Thoracic aorta (tissue), 2 donors: Measurements from ENCODE around the gene VRK1. TPM values are rescaled to one million over a fixed set of nuclear protein-coding genes. Genes with fewer than 3 reads are reported as not detected.

Source experiments
- ATAC-seq: fragments of 150-250 bp; one replicate; pipeline ENCODE4 v1.8.0; 2017; ENCODE audit warnings: low read depth; ENCODE audit not compliant: insufficient number of reproducible peaks, low FRiP score
- DNase-seq: peaks from one replicate; pipeline ENCODE4 v3.0.0-alpha.2; 2020; ENCODE audit warnings: low spot score
- H3K27ac ChIP-seq, 2 donors: fragments of 200-600 bp; sonication (generic); 1 replicate in 1 of 2; 2 replicates in 1 of 2; pipeline ENCODE4 v1.5.1; 2016; ENCODE audit warnings: mild to moderate bottlenecking in 2 of 2, moderate library complexity in 2 of 2
- H3K27me3 ChIP-seq: fragments of 200-600 bp; sonication (generic); replicated peaks from 2 replicates; pipeline ENCODE4 v1.6.0; 2016; ENCODE audit warnings: mild to moderate bottlenecking; ENCODE audit not compliant: insufficient read depth
- H3K36me3 ChIP-seq: fragments of 200-600 bp; sonication (generic); one replicate; pipeline ENCODE4 v1.5.1; 2016
- H3K4me1 ChIP-seq, 2 donors: fragments of 200-600 bp; sonication (generic); 1 replicate in 1 of 2; 2 replicates in 1 of 2; pipeline versions ENCODE4 v1.5.1 to v1.6.0; 2016; ENCODE audit warnings: low read depth in 2 of 2, mild to moderate bottlenecking in 1 of 2; ENCODE audit not compliant: control insufficient read depth in 1 of 2
- H3K4me3 ChIP-seq: fragments of 200-600 bp; sonication (generic); 2 replicates; pipeline ENCODE4 v1.5.1; 2016; ENCODE audit warnings: mild to moderate bottlenecking
- H3K9me3 ChIP-seq: fragments of 200-600 bp; sonication (generic); 2 replicates; pipeline ENCODE4 v1.5.1; 2016
- CTCF ChIP-seq: fragments of 200-600 bp; sonication (generic); IDR thresholded peaks from one replicate; pipeline ENCODE4 v1.5.1; 2019; ENCODE audit warnings: antibody characterized with exemption
- total RNA-seq, 2 donors: library from RNA; depleted of rRNA; stranded (reverse); fragments of >200 nt; gene quantifications; one replicate each; pipeline versions ENCODE4 v1.1.0 to v1.2.3, GENCODE V29; 2016

VRK1 gene
- total RNA-seq, 2 donors from 2014 or later = 3.0 to 4.9 TPM

GRCh38 chr14:96843137-96843536 is 46.0 kb downstream of the VRK1 start:
- Histone ChIP-seq H3K27me3 (no peaks in the 10 kb centered on the region), H3K36me3 (no peaks in the 10 kb centered on the region), H3K4me3 (no peak overlapping the region), H3K9me3 (no peaks in the 10 kb centered on the region), H3K27ac (no peak overlapping the region), H3K4me1 (no peaks in the 10 kb centered on the region)
- DNase-seq (no peak), ATAC-seq (no peak)
- no peak for TF ChIP-seq CTCF

- Histone ChIP-seq H3K36me3 (no peaks in the 10 kb centered on the region), H3K9me3 (no peaks in the 10 kb centered on the region), H3K4me1 (no peaks in the 10 kb centered on the region), H3K27me3 (no peaks in the 10 kb centered on the region), H3K27ac (no peak overlapping the region), H3K4me3 (no peak overlapping the region)
- ATAC-seq = no peak
- DNase-seq = no peak
- no peak for TF ChIP-seq CTCF
These were observed 47.8 kb downstream of the VRK1 start for GRCh38 chr14:96844857-96845570.

- Histone ChIP-seq H3K4me1 (no peaks in the 10 kb centered on the region), H3K27ac (no peak overlapping the region), H3K36me3 (no peaks in the 10 kb centered on the region), H3K4me3 (no peak overlapping the region), H3K27me3 (no peaks in the 10 kb centered on the region), H3K9me3 (no peaks in the 10 kb centered on the region)
- no peak for TF ChIP-seq CTCF
- ATAC-seq (no peak), DNase-seq (no peak)
These were observed 50.3 kb downstream of the VRK1 start for GRCh38 chr14:96847451-96847850.

GRCh38 chr14:96848011-96848410 is 50.8 kb downstream of the VRK1 start:
- no peak for ATAC-seq
- no peaks in the 10 kb centered on the region for H3K27me3 ChIP-seq

GRCh38 chr14:96849733-96850132 is 52.6 kb downstream of the VRK1 start:
- no peak overlapping the region for H3K27ac ChIP-seq
- TF ChIP-seq CTCF = no peak
- no peaks in the 10 kb centered on the region for H3K27me3 ChIP-seq

More at GRCh38 chr14:96848011-96848410, 50.8 kb downstream of the VRK1 start:
- TF ChIP-seq CTCF = no peak
- no peak overlapping the region for H3K27ac ChIP-seq
- DNase-seq = no peak
- no peaks in the 10 kb centered on the region for H3K4me1 ChIP-seq
- H3K4me3 ChIP-seq = no peak overlapping the region
- no peaks in the 10 kb centered on the region for H3K9me3 ChIP-seq
- no peaks in the 10 kb centered on the region for H3K36me3 ChIP-seq

More at GRCh38 chr14:96849733-96850132, 52.6 kb downstream of the VRK1 start:
- Histone ChIP-seq H3K4me1 (no peaks in the 10 kb centered on the region), H3K9me3 (no peaks in the 10 kb centered on the region), H3K4me3 (no peak overlapping the region), H3K36me3 (no peaks in the 10 kb centered on the region)
- ATAC-seq (no peak), DNase-seq (no peak)
